Mesendoderm (in vitro differentiated cells): Measurements from ENCODE around the gene FIGN.

ENCODE experiments used
- DNase-seq: peaks from one replicate; pipeline ENCODE4 v3.0.0; 2013
- H2AK5ac ChIP-seq: 2 replicates; pipeline ENCODE4 v1.6.1; 2013; ENCODE audit warnings: low read length, inconsistent platforms
- H2BK120ac ChIP-seq: 2 replicates; pipeline ENCODE4 v1.6.1; 2013; ENCODE audit warnings: low read depth, mild to moderate bottlenecking, low read length, moderate library complexity, mixed read lengths
- H2BK15ac ChIP-seq: replicated peaks from 2 replicates; pipeline ENCODE4 v1.6.1; 2013; ENCODE audit warnings: low read depth, mild to moderate bottlenecking, moderate library complexity
- H2BK5ac ChIP-seq: 2 replicates; pipeline ENCODE4 v1.6.1; 2013; ENCODE audit warnings: low read length, inconsistent platforms
- H3K18ac ChIP-seq: 2 replicates; pipeline ENCODE4 v1.6.1; 2013; ENCODE audit warnings: mild to moderate bottlenecking, low read length, mixed read lengths
- H3K23ac ChIP-seq: one replicate; pipeline ENCODE4 v1.6.1; 2013; ENCODE audit warnings: low read length
- H3K27ac ChIP-seq: 2 replicates; pipeline ENCODE4 v1.5.1; 2013; ENCODE audit warnings: low read depth, mild to moderate bottlenecking, inconsistent platforms, low read length, moderate library complexity
- H3K27me3 ChIP-seq: 2 replicates; pipeline ENCODE4 v1.6.1; 2013; ENCODE audit warnings: low read length, control low read depth, mild to moderate bottlenecking, inconsistent platforms; ENCODE audit not compliant: insufficient read depth, poor library complexity
- H3K36me3 ChIP-seq: 2 replicates; pipeline ENCODE4 v1.6.1; 2013; ENCODE audit warnings: low read length, inconsistent platforms; ENCODE audit not compliant: control insufficient read depth, insufficient read depth
- H3K4ac ChIP-seq: one replicate; pipeline ENCODE4 v1.6.1; 2013; ENCODE audit warnings: low read depth, mild to moderate bottlenecking, low read length, moderate library complexity
- H3K4me1 ChIP-seq: 2 replicates; pipeline ENCODE4 v1.6.1; 2013; ENCODE audit warnings: low read depth, low read length, inconsistent platforms; ENCODE audit not compliant: control insufficient read depth
- H3K4me2 ChIP-seq: 2 replicates; pipeline ENCODE4 v1.6.1; 2013; ENCODE audit warnings: low read length
- H3K4me3 ChIP-seq: 2 replicates; pipeline ENCODE4 v1.5.1; 2013; ENCODE audit warnings: mild to moderate bottlenecking, low read length
- H3K56ac ChIP-seq: one replicate; pipeline ENCODE4 v1.6.1; 2013; ENCODE audit warnings: low read length
- H3K79me1 ChIP-seq: 2 replicates; pipeline ENCODE4 v1.6.1; 2013; ENCODE audit warnings: low read length, inconsistent platforms
- H3K79me2 ChIP-seq: 2 replicates; pipeline ENCODE4 v1.6.1; 2013; ENCODE audit warnings: mild to moderate bottlenecking, low read length; ENCODE audit not compliant: control insufficient read depth, insufficient read depth
- H3K9ac ChIP-seq: 2 replicates; pipeline ENCODE4 v1.6.1; 2013; ENCODE audit warnings: low read length, inconsistent platforms
- H4K5ac ChIP-seq: one replicate; pipeline ENCODE4 v1.6.1; 2013; ENCODE audit warnings: low read length
- H4K8ac ChIP-seq: one replicate; pipeline ENCODE4 v1.6.1; 2013; ENCODE audit warnings: low read depth, mild to moderate bottlenecking, control low read depth, low read length, moderate library complexity
- WGBS: extraction: QIAGEN DNeasy Blood & Tissue Kit; methylation state at CpG from one replicate; pipeline ENCODE4 v1.1.7; 2013; ENCODE audit warnings: low lambda C conversion rate, missing lambda C conversion rate; ENCODE audit not compliant: insufficient coverage; ENCODE audit errors: extremely low coverage; 5-methylcytosine and 5-hydroxymethylcytosine counted together

FIGN gene

GRCh38 chr2:163734881-163735684, 725 bp downstream of the FIGN start:
- Histone ChIP-seq H3K27me3 (no peaks in the 10 kb centered on the region), H3K27ac (peak overlapping the region; percentile 99)
- WGBS = no CpG with 5 or more reads among the region's 16 CpGs

GRCh38 chr2:163734401-163734800, 1.4 kb downstream of the FIGN start:
- H3K36me3 ChIP-seq = no peaks in the 10 kb centered on the region
- no peak overlapping the region for H3K18ac ChIP-seq
- H3K27ac ChIP-seq = no peak overlapping the region
- H2BK120ac ChIP-seq = no peak overlapping the region
- no peak overlapping the region for H3K23ac ChIP-seq
- peaks cover 2% of the 10 kb centered on the region for H3K79me1 ChIP-seq
- no peak overlapping the region for H4K8ac ChIP-seq
- no peak overlapping the region for H2BK5ac ChIP-seq
- no peak overlapping the region for H2AK5ac ChIP-seq
- H3K4me1 ChIP-seq = no peaks in the 10 kb centered on the region
- no peak overlapping the region for H3K4ac ChIP-seq
- H3K56ac ChIP-seq = no peak overlapping the region
- H3K27me3 ChIP-seq = no peaks in the 10 kb centered on the region
- WGBS = no CpG with 5 or more reads among the region's 2 CpGs
- no peak overlapping the region for H3K4me2 ChIP-seq
- no peak overlapping the region for H3K4me3 ChIP-seq
- DNase-seq = no peak
- H4K5ac ChIP-seq = no peak overlapping the region
- no peak overlapping the region for H3K9ac ChIP-seq
- no peak overlapping the region for H2BK15ac ChIP-seq
- H3K79me2 ChIP-seq = peaks cover 12% of the 10 kb centered on the region

More at GRCh38 chr2:163734881-163735684, 725 bp downstream of the FIGN start:
- Histone ChIP-seq H3K79me1 (peaks cover 2% of the 10 kb centered on the region), H3K4me2 (peak overlapping the region; percentile 60), H4K8ac (no peak overlapping the region), H2AK5ac (no peak overlapping the region), H2BK15ac (peak overlapping the region; percentile 46), H2BK5ac (no peak overlapping the region), H2BK120ac (no peak overlapping the region), H3K9ac (peak overlapping the region; percentile 75), H3K56ac (peak overlapping the region; percentile 99), H4K5ac (no peak overlapping the region), H3K4me1 (no peaks in the 10 kb centered on the region), H3K23ac (no peak overlapping the region), H3K4me3 (peak overlapping the region; percentile 71), H3K79me2 (peaks cover 12% of the 10 kb centered on the region), H3K36me3 (no peaks in the 10 kb centered on the region), H3K4ac (no peak overlapping the region), H3K18ac (peak overlapping the region; percentile 56)
- peak; percentile 61 for DNase-seq

- Histone ChIP-seq H3K23ac (no peak overlapping the region), H4K5ac (no peak overlapping the region), H3K4ac (no peak overlapping the region), H3K4me1 (no peaks in the 10 kb centered on the region), H3K18ac (no peak overlapping the region), H2BK15ac (no peak overlapping the region), H3K27ac (no peak overlapping the region), H4K8ac (no peak overlapping the region), H3K79me1 (peaks cover 2% of the 10 kb centered on the region), H3K27me3 (no peaks in the 10 kb centered on the region), H3K79me2 (peaks cover 12% of the 10 kb centered on the region), H3K56ac (no peak overlapping the region), H2AK5ac (no peak overlapping the region), H3K4me3 (no peak overlapping the region), H3K36me3 (no peaks in the 10 kb centered on the region), H2BK120ac (no peak overlapping the region), H3K4me2 (no peak overlapping the region), H3K9ac (no peak overlapping the region), H2BK5ac (no peak overlapping the region)
- no CpG with 5 or more reads among the region's 5 CpGs for WGBS
- DNase-seq = no peak
These were observed 1.9 kb downstream of the FIGN start for GRCh38 chr2:163733956-163734355.

- H3K36me3 ChIP-seq = no peaks in the 10 kb centered on the region
- no peak overlapping the region for H3K27ac ChIP-seq
- no peak overlapping the region for H3K56ac ChIP-seq
- no peaks in the 10 kb centered on the region for H3K27me3 ChIP-seq
- no peak for DNase-seq
- WGBS = no CpG with 5 or more reads among the region's 15 CpGs
- no peak overlapping the region for H3K9ac ChIP-seq
- H4K8ac ChIP-seq = no peak overlapping the region
- H3K18ac ChIP-seq = no peak overlapping the region
- H2BK120ac ChIP-seq = no peak overlapping the region
- no peak overlapping the region for H3K4ac ChIP-seq
- peaks cover 12% of the 10 kb centered on the region for H3K79me2 ChIP-seq
- no peak overlapping the region for H4K5ac ChIP-seq
- no peak overlapping the region for H2BK5ac ChIP-seq
- peaks cover 2% of the 10 kb centered on the region for H3K79me1 ChIP-seq
- H3K23ac ChIP-seq = peak overlapping the region; percentile 68
- no peak overlapping the region for H3K4me3 ChIP-seq
- H3K4me1 ChIP-seq = no peaks in the 10 kb centered on the region
- no peak overlapping the region for H2AK5ac ChIP-seq
- H2BK15ac ChIP-seq = no peak overlapping the region
- H3K4me2 ChIP-seq = no peak overlapping the region
These were observed 2.4 kb downstream of the FIGN start for GRCh38 chr2:163733301-163733938.

- Histone ChIP-seq H3K4me1 (no peaks in the 10 kb centered on the region), H3K36me3 (no peaks in the 10 kb centered on the region), H2AK5ac (no peak overlapping the region), H4K5ac (no peak overlapping the region), H3K18ac (no peak overlapping the region), H2BK120ac (no peak overlapping the region), H2BK15ac (no peak overlapping the region), H3K4ac (no peak overlapping the region), H3K56ac (no peak overlapping the region), H3K4me3 (no peak overlapping the region), H3K27ac (no peak overlapping the region), H2BK5ac (no peak overlapping the region), H3K79me2 (peaks cover 12% of the 10 kb centered on the region), H3K27me3 (no peaks in the 10 kb centered on the region), H3K4me2 (no peak overlapping the region), H3K23ac (no peak overlapping the region), H3K79me1 (peaks cover 3% of the 10 kb centered on the region), H4K8ac (no peak overlapping the region), H3K9ac (no peak overlapping the region)
- WGBS = no CpG with 5 or more reads among the region's 4 CpGs
- DNase-seq = no peak
These were observed 3.1 kb downstream of the FIGN start for GRCh38 chr2:163732727-163733126.
